Hematopoietic multipotent progenitor cell treated with erythropoietin and hydrocortisone succinate and interleukin-3 and kit ligand, for 15 days (in vitro differentiated cells): ENCODE results near the gene TLL2.

Experiments used
- DNase-seq: peaks from one replicate; pipeline ENCODE4 v3.0.0-alpha.2; 2015; ENCODE audit warnings: low spot score

Gene TLL2

GRCh38 chr10:96420228-96421009, 93.3 kb downstream of the TLL2 start:
- no peak for DNase-seq

GRCh38 chr10:96419351-96419750, 94.4 kb downstream of the TLL2 start:
- no peak for DNase-seq

GRCh38 chr10:96418582-96418981, 95.1 kb downstream of the TLL2 start:
- no peak for DNase-seq

GRCh38 chr10:96417441-96417840, 96.3 kb downstream of the TLL2 start:
- DNase-seq, result no peak

- no peak for DNase-seq
These were observed 97.1 kb downstream of the TLL2 start for GRCh38 chr10:96416643-96417042.

- DNase-seq, result no peak
These were observed 97.7 kb downstream of the TLL2 start for GRCh38 chr10:96415891-96416554.

GRCh38 chr10:96415150-96415890, 98.4 kb downstream of the TLL2 start:
- no peak for DNase-seq

GRCh38 chr10:96414303-96414702, 99.4 kb downstream of the TLL2 start:
- DNase-seq, result no peak

- no peak for DNase-seq
These were observed 100.5 kb downstream of the TLL2 start for GRCh38 chr10:96413151-96413787.

GRCh38 chr10:96411716-96412320, 101.9 kb downstream of the TLL2 start:
- no peak for DNase-seq

GRCh38 chr10:96410296-96410695, 103.4 kb downstream of the TLL2 start:
- no peak for DNase-seq

- no peak for DNase-seq
These were observed 105.5 kb downstream of the TLL2 start for GRCh38 chr10:96408201-96408600.

GRCh38 chr10:96407560-96408069, 106.1 kb downstream of the TLL2 start:
- DNase-seq, result no peak

- no peak for DNase-seq
These were observed 107.6 kb downstream of the TLL2 start for GRCh38 chr10:96406091-96406490.

- no peak for DNase-seq
These were observed 111.1 kb downstream of the TLL2 start for GRCh38 chr10:96402417-96403305.

- no peak for DNase-seq
These were observed 112.7 kb downstream of the TLL2 start for GRCh38 chr10:96401036-96401435.

- no peak for DNase-seq
These were observed 113.3 kb downstream of the TLL2 start for GRCh38 chr10:96400465-96400864.

GRCh38 chr10:96397902-96398301, 115.8 kb downstream of the TLL2 start:
- no peak for DNase-seq

- peak; percentile 48 for DNase-seq
These were observed 117.5 kb downstream of the TLL2 start for GRCh38 chr10:96395931-96396877.

- DNase-seq, result no peak
These were observed 123.3 kb downstream of the TLL2 start for GRCh38 chr10:96390460-96390864.
